Measurements from ENCODE around the gene PTGDS.

Gene PTGDS

GRCh38 chr9:136958898-136959850, 18.1 kb upstream of the PTGDS start:
- DNase-seq = no peak

GRCh38 chr9:136960212-136960937, 16.9 kb upstream of the PTGDS start:
- no peak for DNase-seq

GRCh38 chr9:136960938-136961275, 16.4 kb upstream of the PTGDS start:
- no peak for DNase-seq

- DNase-seq = no peak
Measured at GRCh38 chr9:136961279-136962065, 15.8 kb upstream of the PTGDS start.

- no peak for DNase-seq
Measured at GRCh38 chr9:136962163-136962562, 15.1 kb upstream of the PTGDS start.

GRCh38 chr9:136962701-136963248, 14.5 kb upstream of the PTGDS start:
- DNase-seq = no peak

- DNase-seq = no peak
Measured at GRCh38 chr9:136963341-136963740, 14.0 kb upstream of the PTGDS start.

- no peak for DNase-seq
Measured at GRCh38 chr9:136963751-136964150, 13.6 kb upstream of the PTGDS start.

- peak; percentile 81 for DNase-seq
Measured at GRCh38 chr9:136964171-136964689, 13.1 kb upstream of the PTGDS start.

- no peak for DNase-seq
Measured at GRCh38 chr9:136964833-136965422, 12.4 kb upstream of the PTGDS start.

- DNase-seq = no peak
Measured at GRCh38 chr9:136965771-136966484, 11.4 kb upstream of the PTGDS start.

- no peak for DNase-seq
Measured at GRCh38 chr9:136968333-136969127, 8.8 kb upstream of the PTGDS start.

- DNase-seq = no peak
Measured at GRCh38 chr9:136969150-136969549, 8.2 kb upstream of the PTGDS start.

- DNase-seq = no peak
Measured at GRCh38 chr9:136969774-136970173, 7.5 kb upstream of the PTGDS start.

GRCh38 chr9:136970361-136970760, 6.9 kb upstream of the PTGDS start:
- no peak for DNase-seq

GRCh38 chr9:136971746-136972145, 5.6 kb upstream of the PTGDS start:
- no peak for DNase-seq

GRCh38 chr9:136972335-136972734, 5.0 kb upstream of the PTGDS start:
- DNase-seq = no peak

- no peak for DNase-seq
Measured at GRCh38 chr9:136972743-136973142, 4.6 kb upstream of the PTGDS start.

- no peak for DNase-seq
Measured at GRCh38 chr9:136973618-136974617, 3.4 kb upstream of the PTGDS start.
